Upper lobe of right lung (tissue), 1 donor: ENCODE data around the gene VAPA. TPM values are rescaled to one million over a fixed set of nuclear protein-coding genes. Genes with fewer than 3 reads are reported as not detected.

Experiments used
- ATAC-seq: fragments of 200-7000 bp; cut with Tn5 transposase; one replicate; pipeline ENCODE4 v1.9.1; 2020; ENCODE audit warnings: mild to moderate bottlenecking, moderate library complexity
- DNase-seq: peaks from one replicate; pipeline ENCODE4 v3.0.0-alpha.2; 2020
- H3K27ac ChIP-seq: fragments of 200-600 bp; one replicate; pipeline ENCODE4 v1.8.0; 2022
- H3K27me3 ChIP-seq: fragments of 200-600 bp; one replicate; pipeline ENCODE4 v1.8.0; 2022; ENCODE audit warnings: mild to moderate bottlenecking
- H3K36me3 ChIP-seq: fragments of 200-600 bp; one replicate; pipeline ENCODE4 v1.8.0; 2022
- H3K4me1 ChIP-seq: fragments of 200-600 bp; one replicate; pipeline ENCODE4 v1.8.0; 2022
- H3K4me3 ChIP-seq: fragments of 200-600 bp; one replicate; pipeline ENCODE4 v1.8.0; 2022; ENCODE audit warnings: mild to moderate bottlenecking
- H3K9me3 ChIP-seq: fragments of 200-600 bp; one replicate; pipeline ENCODE4 v1.8.0; 2022
- CTCF ChIP-seq: fragments of 200-600 bp; IDR thresholded peaks from one replicate; pipeline ENCODE4 v1.8.0; 2022; ENCODE audit warnings: antibody characterized with exemption
- intact Hi-C: fragments of 100-400 bp; cut with DNase I; formaldehyde crosslinking; loops from one replicate; pipeline ENCODE4 v1.11.0; 2022
- long read RNA-seq: library from polyadenylated mRNA; unstranded; transcript quantifications from one replicate; pipeline ENCODE4 v2.0.0, GENCODE V29; 2021
- total RNA-seq: library from RNA; stranded (reverse); fragmentation: NEBNext Ultra II Directional; extraction: Animal tissue kit (Norgen Biotek cat#: 25700); gene quantifications from one replicate; pipeline ENCODE4 v1.2.1, GENCODE V29; 2021
- donor health status: DM: no; HTN: yes; CAD: no; lungs with severe emphysema.

The VAPA gene
- total RNA-seq = 225 TPM
- long read RNA-seq, full-length matches to known transcripts = 361 of 388 reads
- long read RNA-seq, partial matches to known transcripts = 0 of 388 reads
- long read RNA-seq, other reads (novel, unspliced or antisense) = 27 of 388 reads

GRCh38 chr18:9913526-9914333 lies at the start of gene VAPA:
Gene VAPA (plus strand): TSS chr18:9914016. CDS start chr18:9914257, 241 bp downstream.
- TF ChIP-seq CTCF = no peak
- H3K4me3 ChIP-seq = peak within 1 kb of the TSS; percentile 90
- peak within 1 kb of the TSS; percentile 98 for H3K27ac ChIP-seq
- ATAC-seq = peak; percentile 95
- H3K36me3 ChIP-seq = no peaks in the 10 kb centered on the region
- no peaks in the 10 kb centered on the region for H3K27me3 ChIP-seq
- H3K4me1 ChIP-seq = peaks cover 21% of the 10 kb centered on the region
- H3K9me3 ChIP-seq = no peaks in the 10 kb centered on the region
- DNase-seq = peak; percentile 98
- intact Hi-C loops = no loop called here

- Histone ChIP-seq H3K4me1 (peaks cover 9% of the 10 kb centered on the region), H3K9me3 (no peaks in the 10 kb centered on the region), H3K36me3 (no peaks in the 10 kb centered on the region), H3K27me3 (no peaks in the 10 kb centered on the region), H3K4me3 (no peak overlapping the region), H3K27ac (no peak overlapping the region)
- intact Hi-C loops = no loop called here
- peak; percentile 37 for ATAC-seq
- DNase-seq = no peak
- no peak for TF ChIP-seq CTCF
Observed at GRCh38 chr18:9865764-9866490, 47.9 kb upstream of the VAPA start.

- Histone ChIP-seq H3K36me3 (no peaks in the 10 kb centered on the region), H3K27ac (no peak overlapping the region), H3K4me1 (peaks cover 9% of the 10 kb centered on the region), H3K9me3 (no peaks in the 10 kb centered on the region), H3K4me3 (no peak overlapping the region), H3K27me3 (no peaks in the 10 kb centered on the region)
- intact Hi-C loops = no loop called here
- no peak for TF ChIP-seq CTCF
- ATAC-seq (peak; percentile 77), DNase-seq (peak; percentile 75)
Observed at GRCh38 chr18:9866627-9867026, 47.2 kb upstream of the VAPA start.

GRCh38 chr18:9867071-9867594 lies 46.7 kb upstream of the VAPA start:
- Histone ChIP-seq H3K27ac (no peak overlapping the region), H3K9me3 (no peaks in the 10 kb centered on the region), H3K27me3 (no peaks in the 10 kb centered on the region), H3K4me1 (peaks cover 9% of the 10 kb centered on the region), H3K36me3 (no peaks in the 10 kb centered on the region), H3K4me3 (no peak overlapping the region)
- DNase-seq = no peak
- peak; percentile 59 for ATAC-seq
- intact Hi-C loops = no loop called here
- no peak for TF ChIP-seq CTCF

- Histone ChIP-seq H3K4me1 (peaks cover 9% of the 10 kb centered on the region), H3K27ac (no peak overlapping the region), H3K36me3 (no peaks in the 10 kb centered on the region), H3K27me3 (no peaks in the 10 kb centered on the region), H3K9me3 (no peaks in the 10 kb centered on the region), H3K4me3 (no peak overlapping the region)
- ATAC-seq = no peak
- TF ChIP-seq CTCF = no peak
- no peak for DNase-seq
- intact Hi-C loops = no loop called here
Observed at GRCh38 chr18:9868857-9869714, 44.7 kb upstream of the VAPA start.
